SK-N-SH treated with all-trans-retinoic acid at 6 μM for 48 hours (cell line): Measurements from ENCODE around the gene TMEM213.

Experiments used
- ATAC-seq: fragments of 200-7000 bp; cut with Tn5 transposase; 3 replicates; pipeline ENCODE4 v1.9.1; 2020; ENCODE audit warnings: mild to moderate bottlenecking, moderate library complexity
- ARNTL ChIP-seq: fragments of 450-650 bp; formaldehyde crosslinking; IDR thresholded peaks from 2 replicates; pipeline ENCODE4 v1.5.0; 2020; ENCODE audit warnings: low read depth, mild to moderate bottlenecking, moderate library complexity, borderline replicate concordance
- BACH2 ChIP-seq: fragments of 250-450 bp; sonication (Bioruptor Pico); IDR thresholded peaks from 2 replicates; pipeline ENCODE4 v1.9.0; 2021; ENCODE audit warnings: mild to moderate bottlenecking, borderline replicate concordance
- CREB5 ChIP-seq: fragments of 250-450 bp; sonication (Bioruptor Pico); IDR thresholded peaks from 2 replicates; pipeline ENCODE4 v1.5.1; 2020; ENCODE audit warnings: low read depth, mild to moderate bottlenecking, moderate library complexity
- CSDC2 ChIP-seq: fragments of 250-450 bp; sonication (Bioruptor Pico); IDR thresholded peaks from 2 replicates; pipeline ENCODE4 v1.5.0; 2020; ENCODE audit warnings: mild to moderate bottlenecking, moderate library complexity
- ESRRG ChIP-seq: fragments of 250-450 bp; sonication (Bioruptor Pico); IDR thresholded peaks from 2 replicates; pipeline ENCODE4 v1.6.1; 2021; ENCODE audit warnings: mild to moderate bottlenecking
- GLIS3 ChIP-seq: fragments of 250-450 bp; sonication (Bioruptor Pico); IDR thresholded peaks from 2 replicates; pipeline ENCODE4 v1.5.0; 2020; ENCODE audit warnings: mild to moderate bottlenecking, moderate library complexity
- ISL1 ChIP-seq: fragments of 250-450 bp; sonication (Bioruptor Pico); IDR thresholded peaks from 2 replicates; pipeline ENCODE4 v2.1.2; 2022; ENCODE audit warnings: mild to moderate bottlenecking, moderate library complexity
- OSR1 ChIP-seq: fragments of 250-450 bp; sonication (Bioruptor Pico); IDR thresholded peaks from 2 replicates; pipeline ENCODE4 v1.8.0; 2022; ENCODE audit warnings: moderate library complexity, mild to moderate bottlenecking, inconsistent platforms
- PATZ1 ChIP-seq: fragments of 250-450 bp; sonication (Bioruptor Pico); IDR thresholded peaks from 2 replicates; pipeline ENCODE4 v1.8.0; 2020; ENCODE audit warnings: mild to moderate bottlenecking, moderate library complexity, borderline replicate concordance
- PPARA ChIP-seq: fragments of 250-450 bp; sonication (Bioruptor Pico); IDR thresholded peaks from 2 replicates; pipeline ENCODE4 v1.5.0; 2020; ENCODE audit warnings: mild to moderate bottlenecking, borderline replicate concordance
- RARB ChIP-seq: fragments of 250-450 bp; sonication (Bioruptor Pico); IDR thresholded peaks from 2 replicates; pipeline ENCODE4 v1.8.0; 2021; ENCODE audit warnings: mild to moderate bottlenecking, moderate library complexity
- SNAI2 ChIP-seq: fragments of 250-450 bp; sonication (Bioruptor Pico); IDR thresholded peaks from 2 replicates; pipeline ENCODE4 v1.5.0; 2020; ENCODE audit warnings: mild to moderate bottlenecking, moderate library complexity
- TCF4 ChIP-seq: fragments of 250-450 bp; sonication (Bioruptor Pico); IDR thresholded peaks from 2 replicates; pipeline ENCODE4 v1.8.0; 2021; ENCODE audit warnings: mild to moderate bottlenecking, moderate library complexity, borderline replicate concordance
- TOX ChIP-seq: fragments of 250-450 bp; sonication (Bioruptor Pico); IDR thresholded peaks from 2 replicates; pipeline ENCODE4 v1.8.0; 2021; ENCODE audit warnings: mild to moderate bottlenecking, moderate library complexity, borderline replicate concordance
- TSHZ2 ChIP-seq: fragments of 250-450 bp; sonication (Bioruptor Pico); IDR thresholded peaks from 2 replicates; pipeline ENCODE4 v1.5.0; 2020; ENCODE audit warnings: mild to moderate bottlenecking, moderate library complexity
- ZC3H10 ChIP-seq: fragments of 250-450 bp; sonication (Bioruptor Pico); IDR thresholded peaks from 2 replicates; pipeline ENCODE4 v1.5.1; 2021; ENCODE audit warnings: mild to moderate bottlenecking, moderate library complexity
- ZFP3 ChIP-seq: fragments of 250-450 bp; sonication (Bioruptor Pico); IDR thresholded peaks from 2 replicates; pipeline ENCODE4 v1.5.0; 2020; ENCODE audit warnings: mild to moderate bottlenecking, moderate library complexity
- ZFP30 ChIP-seq: fragments of 450-650 bp; formaldehyde crosslinking; IDR thresholded peaks from 2 replicates; pipeline ENCODE4 v1.5.0; 2022; ENCODE audit warnings: mild to moderate bottlenecking, moderate library complexity
- ZNF565 ChIP-seq: fragments of 450-650 bp; formaldehyde crosslinking; conservative IDR thresholded peaks from 2 replicates; pipeline ENCODE4 v1.5.0; 2020; ENCODE audit warnings: low read depth, mild to moderate bottlenecking, moderate library complexity
- ZNF70 ChIP-seq: fragments of 450-650 bp; formaldehyde crosslinking; IDR thresholded peaks from 2 replicates; pipeline ENCODE4 v1.5.0; 2020; ENCODE audit warnings: mild to moderate bottlenecking, moderate library complexity
- ZNF8 ChIP-seq: fragments of 450-650 bp; formaldehyde crosslinking; IDR thresholded peaks from 2 replicates; pipeline ENCODE4 v1.5.0; 2020; ENCODE audit warnings: mild to moderate bottlenecking, moderate library complexity
- TF ChIP-seq, protein P1 (sequence below): fragments of 250-450 bp; sonication (Bioruptor Pico); IDR thresholded peaks from 2 replicates; pipeline ENCODE4 v1.8.0; 2021; ENCODE audit warnings: low read depth, mild to moderate bottlenecking, moderate library complexity, borderline replicate concordance

The TMEM213 gene

GRCh38 chr7:138797715-138798320 is at the start of gene TMEM213, which contains the start of gene ATP6V0A4:
Gene TMEM213 (plus strand): TSS chr7:138797994. CDS start chr7:138798105, 111 bp downstream.
Gene ATP6V0A4 (minus strand): TSS chr7:138798196. CDS start chr7:138771247, 26,949 bp downstream.
- no peak for ATAC-seq
- TF ChIP-seq SNAI2 (CRISPR knock-in tag) = no peak
- TF ChIP-seq ZC3H10 (CRISPR knock-in tag) = no peak
- TF ChIP-seq, protein P1, sequence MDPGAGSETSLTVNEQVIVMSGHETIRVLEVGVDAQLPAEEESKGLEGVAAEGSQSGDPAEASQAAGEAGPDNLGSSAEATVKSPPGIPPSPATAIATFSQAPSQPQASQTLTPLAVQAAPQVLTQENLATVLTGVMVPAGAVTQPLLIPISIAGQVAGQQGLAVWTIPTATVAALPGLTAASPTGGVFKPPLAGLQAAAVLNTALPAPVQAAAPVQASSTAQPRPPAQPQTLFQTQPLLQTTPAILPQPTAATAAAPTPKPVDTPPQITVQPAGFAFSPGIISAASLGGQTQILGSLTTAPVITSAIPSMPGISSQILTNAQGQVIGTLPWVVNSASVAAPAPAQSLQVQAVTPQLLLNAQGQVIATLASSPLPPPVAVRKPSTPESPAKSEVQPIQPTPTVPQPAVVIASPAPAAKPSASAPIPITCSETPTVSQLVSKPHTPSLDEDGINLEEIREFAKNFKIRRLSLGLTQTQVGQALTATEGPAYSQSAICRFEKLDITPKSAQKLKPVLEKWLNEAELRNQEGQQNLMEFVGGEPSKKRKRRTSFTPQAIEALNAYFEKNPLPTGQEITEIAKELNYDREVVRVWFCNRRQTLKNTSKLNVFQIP = no peak
- TF ChIP-seq ESRRG (CRISPR knock-in tag) = no peak
- no peak for TF ChIP-seq GLIS3
- TF ChIP-seq CREB5 (CRISPR knock-in tag) = no peak
- TF ChIP-seq RARB (CRISPR knock-in tag) = no peak
- TF ChIP-seq ZFP3 = no peak
- no peak for TF ChIP-seq TSHZ2 (CRISPR knock-in tag)
- no peak for TF ChIP-seq ZNF565 (CRISPR knock-in tag)
- no peak for TF ChIP-seq OSR1
- no peak for TF ChIP-seq CSDC2 (CRISPR knock-in tag)
- no peak for TF ChIP-seq TCF4 (CRISPR knock-in tag)
- TF ChIP-seq ISL1 (CRISPR knock-in tag) = no peak
- TF ChIP-seq ZNF70 = no peak
- TF ChIP-seq PPARA (CRISPR knock-in tag) = no peak
- TF ChIP-seq ARNTL (CRISPR knock-in tag) = no peak
- no peak for TF ChIP-seq TOX (CRISPR knock-in tag)
- TF ChIP-seq ZFP30 (CRISPR knock-in tag) = no peak
- TF ChIP-seq, all 23 proteins: peak for 0

GRCh38 chr7:138748666-138749065 is 49.1 kb upstream of the TMEM213 start:
- TF ChIP-seq SNAI2 (CRISPR knock-in tag) (no peak), ISL1 (CRISPR knock-in tag) (no peak), TSHZ2 (CRISPR knock-in tag) (no peak), PATZ1 (CRISPR knock-in tag) (no peak), ZFP30 (CRISPR knock-in tag) (no peak), OSR1 (no peak), ZC3H10 (CRISPR knock-in tag) (no peak), BACH2 (CRISPR knock-in tag) (no peak), ZNF8 (CRISPR knock-in tag) (no peak), ZFP3 (no peak)
- ATAC-seq = no peak
